ENCODE measurements around the gene NAALADL2.
"Not testable (repeated sequence)": the region's sequence is repeated elsewhere in the genome, so short reads cannot be mapped to it uniquely, and the experiment has no call there.

Gene NAALADL2

GRCh38 chr3:175457301-175457700 lies 598.2 kb downstream of the NAALADL2 start:
- DNase-seq (ENCODE audit: extremely low read depth in 1 of 2, low read depth in 1 of 2) = no peak

- DNase-seq (ENCODE audit: extremely low read depth in 1 of 2, low read depth in 1 of 2) = not testable (repeated sequence)
Measured at GRCh38 chr3:175460849-175461399, 601.8 kb downstream of the NAALADL2 start.

GRCh38 chr3:175464362-175464761 lies 605.2 kb downstream of the NAALADL2 start:
- DNase-seq (ENCODE audit: extremely low read depth in 1 of 2, low read depth in 1 of 2) = no peak

- DNase-seq (ENCODE audit: extremely low read depth in 1 of 2, low read depth in 1 of 2) = no peak
Measured at GRCh38 chr3:175469124-175469523, 610.0 kb downstream of the NAALADL2 start.

GRCh38 chr3:175475765-175476164 lies 616.6 kb downstream of the NAALADL2 start:
- DNase-seq (ENCODE audit: extremely low read depth in 1 of 2, low read depth in 1 of 2) = no peak

- DNase-seq (ENCODE audit: extremely low read depth in 1 of 2, low read depth in 1 of 2) = no peak
Measured at GRCh38 chr3:175476489-175476888, 617.4 kb downstream of the NAALADL2 start.

- no peak for DNase-seq (ENCODE audit: extremely low read depth in 1 of 2, low read depth in 1 of 2)
Measured at GRCh38 chr3:175477651-175478224, 618.6 kb downstream of the NAALADL2 start.

GRCh38 chr3:175478301-175478700 lies 619.2 kb downstream of the NAALADL2 start:
- DNase-seq (ENCODE audit: extremely low read depth in 1 of 2, low read depth in 1 of 2) = no peak

- no peak for DNase-seq (ENCODE audit: extremely low read depth in 1 of 2, low read depth in 1 of 2)
Measured at GRCh38 chr3:175479175-175479574, 620.0 kb downstream of the NAALADL2 start.

GRCh38 chr3:175479800-175480199 lies 620.7 kb downstream of the NAALADL2 start:
- no peak for DNase-seq (ENCODE audit: extremely low read depth in 1 of 2, low read depth in 1 of 2)

GRCh38 chr3:175484666-175485065 lies 625.5 kb downstream of the NAALADL2 start:
- DNase-seq (ENCODE audit: extremely low read depth in 1 of 2, low read depth in 1 of 2) = no peak

GRCh38 chr3:175485436-175485835 lies 626.3 kb downstream of the NAALADL2 start:
- no peak for DNase-seq (ENCODE audit: extremely low read depth in 1 of 2, low read depth in 1 of 2)

GRCh38 chr3:175486255-175486654 lies 627.1 kb downstream of the NAALADL2 start:
- DNase-seq (ENCODE audit: extremely low read depth in 1 of 2, low read depth in 1 of 2) = no peak

- DNase-seq (ENCODE audit: extremely low read depth in 1 of 2, low read depth in 1 of 2) = no peak
Measured at GRCh38 chr3:175489406-175489805, 630.3 kb downstream of the NAALADL2 start.

GRCh38 chr3:175493301-175493700 lies 634.2 kb downstream of the NAALADL2 start:
- no peak for DNase-seq (ENCODE audit: extremely low read depth in 1 of 2, low read depth in 1 of 2)

- DNase-seq (ENCODE audit: extremely low read depth in 1 of 2, low read depth in 1 of 2) = no peak
Measured at GRCh38 chr3:175495331-175495730, 636.2 kb downstream of the NAALADL2 start.

- DNase-seq (ENCODE audit: extremely low read depth in 1 of 2, low read depth in 1 of 2) = no peak
Measured at GRCh38 chr3:175502155-175502554, 643.0 kb downstream of the NAALADL2 start.

- DNase-seq (ENCODE audit: extremely low read depth in 1 of 2, low read depth in 1 of 2) = no peak
Measured at GRCh38 chr3:175511219-175511785, 652.2 kb downstream of the NAALADL2 start.

GRCh38 chr3:175512700-175513099 lies 653.6 kb downstream of the NAALADL2 start:
- DNase-seq (ENCODE audit: extremely low read depth in 1 of 2, low read depth in 1 of 2) = no peak

GRCh38 chr3:175518459-175518858 lies 659.3 kb downstream of the NAALADL2 start:
- DNase-seq (ENCODE audit: extremely low read depth in 1 of 2, low read depth in 1 of 2) = no peak

- DNase-seq (ENCODE audit: extremely low read depth in 1 of 2, low read depth in 1 of 2) = no peak
Measured at GRCh38 chr3:175521406-175521805, 662.3 kb downstream of the NAALADL2 start.

- no peak for DNase-seq (ENCODE audit: extremely low read depth in 1 of 2, low read depth in 1 of 2)
Measured at GRCh38 chr3:175526191-175526590, 667.1 kb downstream of the NAALADL2 start.
